Suppressor macrophage treated with lipopolysaccharide for 4 hours (primary cell): ENCODE measurements around the gene OR52E4.

Experiments used
- DNase-seq: peaks from one replicate; pipeline ENCODE4 v3.0.0-alpha.2; 2020

Gene OR52E4

GRCh38 chr11:5929571-5930368 lies 49.3 kb downstream of the OR52E4 start:
- no peak for DNase-seq

GRCh38 chr11:5930614-5931013 lies 50.2 kb downstream of the OR52E4 start:
- DNase-seq, result no peak

GRCh38 chr11:5931061-5931460 lies 50.6 kb downstream of the OR52E4 start:
- DNase-seq, result no peak

GRCh38 chr11:5932671-5933070 lies 52.2 kb downstream of the OR52E4 start:
- no peak for DNase-seq

GRCh38 chr11:5933116-5933515 lies 52.7 kb downstream of the OR52E4 start:
- no peak for DNase-seq
